Measurements from ENCODE around the gene FTL.
"Not testable (repeated sequence)": the region's sequence is repeated elsewhere in the genome, so short reads cannot be mapped to it uniquely, and the experiment has no call there.

FTL gene

DNA sequence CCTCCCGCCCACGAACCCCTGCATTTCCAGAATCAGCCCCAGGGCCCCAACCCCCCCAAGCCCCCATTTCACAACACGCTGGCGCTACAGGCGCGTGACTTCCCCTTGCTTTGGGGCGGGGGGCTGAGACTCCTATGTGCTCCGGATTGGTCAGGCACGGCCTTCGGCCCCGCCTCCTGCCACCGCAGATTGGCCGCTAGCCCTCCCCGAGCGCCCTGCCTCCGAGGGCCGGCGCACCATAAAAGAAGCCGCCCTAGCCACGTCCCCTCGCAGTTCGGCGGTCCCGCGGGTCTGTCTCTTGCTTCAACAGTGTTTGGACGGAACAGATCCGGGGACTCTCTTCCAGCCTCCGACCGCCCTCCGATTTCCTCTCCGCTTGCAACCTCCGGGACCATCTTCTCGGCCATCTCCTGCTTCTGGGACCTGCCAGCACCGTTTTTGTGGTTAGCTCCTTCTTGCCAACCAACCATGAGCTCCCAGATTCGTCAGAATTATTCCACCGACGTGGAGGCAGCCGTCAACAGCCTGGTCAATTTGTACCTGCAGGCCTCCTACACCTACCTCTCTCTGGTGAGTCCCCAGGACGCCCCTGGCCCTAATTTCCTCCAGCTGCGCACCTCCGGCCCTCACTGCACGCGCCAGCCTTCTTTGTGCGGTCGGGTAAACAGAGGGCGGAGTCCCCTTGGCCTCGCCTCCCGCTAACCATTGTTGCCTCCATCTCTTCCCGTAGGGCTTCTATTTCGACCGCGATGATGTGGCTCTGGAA lies at the start of gene FTL:
Gene FTL, plus strand, starts transcription at position 270 of the 766 bp plus-strand sequence. Its CDS starts 199 bp downstream, at position 469.
- DNase-seq = peak; percentile 88

DNA sequence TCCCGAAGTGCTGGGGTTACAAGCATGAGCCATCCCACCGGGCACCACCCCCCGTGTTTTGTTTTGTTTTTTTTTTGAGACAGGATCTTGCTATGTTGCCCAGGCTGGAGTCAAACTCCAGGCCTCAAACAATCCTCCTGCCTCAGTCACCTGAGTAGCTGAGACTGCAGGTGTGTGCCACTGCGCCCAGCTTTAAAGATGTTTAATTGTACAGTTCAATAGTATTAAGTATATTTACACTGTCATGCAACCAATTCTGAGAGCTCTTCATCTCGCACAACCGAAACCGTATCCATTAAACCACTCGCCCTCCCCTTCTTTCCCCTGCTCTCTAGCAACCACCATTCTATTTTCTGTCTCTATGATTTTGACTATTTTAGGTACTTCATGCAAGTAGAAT lies 49.4 kb upstream of the FTL start:
- DNase-seq = no peak

GRCh38 chr19:48918071-48918470 lies 47.0 kb upstream of the FTL start:
- no peak for DNase-seq

DNA sequence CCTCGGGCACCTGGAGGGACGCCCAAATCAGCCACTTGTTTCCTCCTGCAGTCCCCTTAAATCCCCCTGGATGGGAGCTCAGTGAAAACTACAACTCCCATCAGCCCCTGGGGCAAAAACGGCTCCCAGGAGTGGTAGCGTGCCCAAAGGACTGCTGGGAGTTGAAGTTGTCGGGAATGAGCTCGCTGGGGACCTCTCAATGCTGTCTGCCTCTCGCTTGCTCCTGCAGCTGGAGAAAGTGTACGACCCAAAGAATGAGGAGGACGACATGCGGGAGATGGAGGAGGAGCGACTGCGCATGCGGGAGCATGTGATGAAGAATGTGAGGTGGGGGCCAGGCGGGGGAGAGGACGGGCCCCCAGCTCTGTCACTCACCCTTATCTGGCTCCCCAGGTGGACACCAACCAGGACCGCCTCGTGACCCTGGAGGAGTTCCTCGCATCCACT lies 46.3 kb upstream of the FTL start:
- no peak for DNase-seq

GRCh38 chr19:48919271-48919670 lies 45.8 kb upstream of the FTL start:
- not testable (repeated sequence) for DNase-seq

GRCh38 chr19:48920949-48921348 lies 44.2 kb upstream of the FTL start:
- no peak for DNase-seq

GRCh38 chr19:48921721-48922500 lies 43.2 kb upstream of the FTL start:
- no peak for DNase-seq

- no peak for DNase-seq
These were observed 42.3 kb upstream of the FTL start for GRCh38 chr19:48922548-48923490.

- DNase-seq = no peak
These were observed 39.8 kb upstream of the FTL start for GRCh38 chr19:48925240-48925843.

GRCh38 chr19:48925890-48926289 lies 39.2 kb upstream of the FTL start:
- not testable (repeated sequence) for DNase-seq

DNA sequence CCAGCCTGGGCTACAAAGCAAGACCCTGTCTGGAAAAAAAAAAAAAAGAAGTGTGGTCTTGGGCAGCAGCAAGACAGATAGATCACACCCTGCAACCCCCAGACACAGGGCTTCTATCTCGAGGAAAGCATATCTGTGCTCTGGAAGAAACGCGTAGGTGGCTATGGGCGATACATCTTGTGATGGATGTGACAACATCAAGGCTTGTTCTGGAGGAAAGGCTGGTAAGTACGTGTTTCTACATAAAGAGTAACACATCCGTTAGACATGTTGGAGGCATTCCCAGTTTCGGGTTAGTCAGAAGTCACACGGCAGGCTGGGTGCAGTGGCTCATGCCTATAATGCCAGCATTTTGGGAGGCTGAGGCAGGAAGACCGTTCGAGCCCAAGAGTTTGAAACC lies 38.2 kb upstream of the FTL start:
- no peak for DNase-seq

DNA sequence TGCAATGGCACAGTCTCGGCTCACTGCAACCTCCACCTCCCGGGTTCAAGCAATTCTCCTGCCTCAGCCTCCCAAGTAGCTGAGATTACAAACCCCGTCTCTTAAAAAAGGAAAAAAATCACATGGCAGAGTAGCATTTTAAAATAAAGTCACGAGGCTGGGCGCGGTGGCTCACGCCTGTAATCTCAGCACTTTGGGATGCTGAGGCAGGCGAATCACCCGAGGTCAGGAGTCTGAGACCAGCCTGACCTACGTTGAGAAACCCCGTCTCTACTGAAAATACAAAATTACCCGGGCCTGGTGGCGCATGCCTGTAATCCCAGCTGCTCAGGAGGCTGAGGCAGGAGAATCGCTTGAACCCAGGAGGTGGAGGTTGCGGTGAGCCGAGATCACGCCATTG lies 37.4 kb upstream of the FTL start:
- not testable (repeated sequence) for DNase-seq

DNA sequence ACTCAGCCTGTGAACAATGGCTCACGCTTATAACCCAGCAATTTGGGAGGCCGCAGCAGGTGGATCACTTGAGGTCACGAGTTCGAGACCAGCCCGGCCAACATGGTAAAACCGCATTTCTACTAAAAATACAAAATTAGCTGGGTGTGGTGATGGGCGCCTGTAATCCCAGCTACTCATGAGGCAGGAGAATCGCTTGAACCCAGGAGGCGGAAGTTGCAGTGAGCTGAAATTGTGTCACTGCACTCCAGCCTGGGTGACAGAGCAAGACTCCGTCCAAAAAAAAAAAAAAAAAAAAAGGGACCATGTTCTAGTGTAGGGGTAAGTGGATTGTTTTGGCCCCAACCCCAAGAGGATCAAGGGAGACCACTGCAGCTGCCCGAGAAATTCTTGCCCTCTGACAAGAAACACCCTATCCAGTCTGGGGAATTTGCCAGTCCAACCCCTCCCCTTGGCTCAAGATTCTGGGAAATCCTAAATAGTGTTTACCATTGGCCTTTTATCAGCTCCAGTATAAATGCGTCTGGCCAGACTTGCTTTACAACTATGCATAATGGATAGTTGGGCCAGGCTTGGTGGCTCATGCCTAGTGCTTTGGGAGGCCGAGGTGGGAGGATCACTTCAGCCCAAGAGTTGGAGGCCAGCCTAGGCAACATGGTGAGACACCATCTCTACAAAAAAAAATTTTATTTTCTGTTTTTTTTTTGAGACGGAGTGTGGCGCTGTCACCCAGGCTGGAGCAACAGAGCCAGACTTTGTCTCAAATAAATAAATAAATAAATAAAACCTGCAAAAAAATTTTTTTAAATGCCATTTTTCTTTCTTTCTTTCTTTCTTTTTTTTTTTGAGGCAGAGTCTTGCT lies 36.7 kb upstream of the FTL start:
- DNase-seq = no peak

- DNase-seq = peak; percentile 69
These were observed 31.7 kb upstream of the FTL start, which contains the start of gene DHDH for GRCh38 chr19:48933382-48933932. TSS of gene DHDH (plus strand) at chr19:48933699. CDS start at chr19:48933722, 23 bp downstream.

GRCh38 chr19:48934837-48935236 lies 30.3 kb upstream of the FTL start:
- DNase-seq = no peak

- no peak for DNase-seq
These were observed 29.2 kb upstream of the FTL start for GRCh38 chr19:48935864-48936263.

DNA sequence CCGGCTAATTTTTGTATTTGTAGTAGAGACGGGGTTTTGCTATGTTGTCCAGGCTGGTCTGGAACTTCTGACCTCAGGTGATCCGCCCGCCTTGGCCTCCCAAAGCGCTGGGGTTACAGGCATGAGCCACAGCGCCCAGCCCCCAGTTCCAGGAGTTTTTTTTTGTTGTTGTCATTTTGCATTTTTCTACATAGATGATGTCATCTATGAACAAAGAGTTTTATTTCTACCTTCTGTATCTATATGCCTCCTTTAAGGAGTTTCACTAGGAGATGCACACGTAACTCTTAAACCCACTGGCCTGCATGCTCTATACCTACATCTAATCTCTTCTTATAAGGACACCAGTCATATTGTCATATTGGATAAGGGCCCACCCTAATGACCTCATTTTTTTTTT lies 26.9 kb upstream of the FTL start:
- DNase-seq = no peak

DNA sequence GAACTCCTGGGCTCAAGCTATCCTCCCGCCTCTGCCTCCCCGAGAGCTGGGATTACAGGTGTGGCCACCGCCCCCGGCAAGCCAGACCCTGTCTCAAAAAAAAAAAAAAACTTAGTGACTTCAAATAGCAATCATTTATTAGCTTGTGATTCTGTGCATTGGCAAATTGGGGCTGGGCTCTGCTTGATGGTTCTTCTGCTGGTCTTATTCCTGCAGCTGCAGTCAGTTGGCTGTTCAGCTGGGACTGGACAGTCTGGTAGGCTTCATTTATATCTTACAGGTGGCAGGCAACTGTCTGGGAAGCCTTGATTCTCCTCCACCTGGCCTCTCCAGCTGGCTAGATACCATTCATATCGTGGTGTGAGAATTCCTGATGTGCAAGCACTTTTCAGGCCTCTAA lies 24.2 kb upstream of the FTL start:
- DNase-seq = no peak

DNA sequence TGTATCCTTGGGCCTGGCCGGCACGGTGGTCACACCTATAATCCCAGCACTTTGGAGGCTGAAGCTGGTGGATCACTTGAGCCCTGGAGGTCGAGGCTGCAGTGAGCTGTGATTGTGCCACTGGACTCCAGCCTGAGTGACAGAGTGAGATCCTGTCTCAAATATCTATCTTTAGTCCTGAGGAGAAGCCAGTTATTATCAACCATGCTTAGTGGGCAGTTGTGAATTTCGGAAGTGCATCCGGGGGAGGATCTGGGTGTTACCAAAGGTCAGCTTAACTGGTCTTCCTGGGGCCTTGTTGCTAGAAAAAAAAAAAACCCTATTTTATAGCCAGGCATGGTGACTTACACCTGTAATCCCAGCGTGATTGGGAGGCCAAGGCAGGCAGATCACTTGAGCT lies 22.0 kb upstream of the FTL start:
- no peak for DNase-seq

DNA sequence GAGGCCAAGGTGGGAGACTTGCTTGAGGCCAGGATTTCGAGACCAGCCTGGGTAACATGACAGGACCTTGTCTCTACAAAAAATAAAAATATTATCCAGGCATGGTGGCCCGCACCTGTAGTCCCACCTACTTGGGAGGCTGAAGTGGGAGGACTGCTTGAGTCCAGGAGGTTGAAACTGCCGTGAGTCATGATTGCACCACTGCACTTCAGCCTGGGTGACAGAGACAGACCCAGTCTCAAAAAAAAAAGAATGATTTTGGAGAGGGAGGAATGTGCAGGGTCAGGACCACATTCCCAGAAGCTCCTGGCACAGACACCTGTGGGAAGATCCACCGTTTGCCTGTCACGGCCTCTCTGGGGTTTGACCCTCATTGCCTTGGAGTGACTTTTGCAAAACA lies 19.7 kb upstream of the FTL start:
- no peak for DNase-seq

DNA sequence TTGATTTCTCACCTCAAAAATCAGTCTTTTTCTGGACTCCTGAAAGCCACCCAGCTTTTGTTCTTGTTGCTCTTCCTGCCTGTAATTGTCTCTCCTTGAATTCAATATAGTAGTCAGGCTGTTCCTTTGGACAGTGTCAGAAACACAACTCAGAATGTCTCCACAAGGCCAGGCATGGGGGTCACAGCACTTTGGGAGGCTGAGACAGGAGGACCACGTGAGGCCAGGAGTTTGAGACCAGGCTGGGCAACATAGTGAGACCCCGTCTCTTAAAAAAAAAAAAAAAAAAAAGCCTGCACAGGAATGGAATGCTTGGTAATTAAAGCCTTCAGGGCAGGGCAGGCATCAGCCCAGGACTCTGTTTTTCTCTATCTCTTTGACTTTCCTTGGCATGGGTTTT lies 19.3 kb upstream of the FTL start:
- no peak for DNase-seq
